Lower leg skin (tissue), 3 donors: ENCODE results near the gene CHIC1.

ENCODE experiments used
- CTCF ChIP-seq, 3 donors: fragments of 450-650 bp; IDR thresholded peaks; one replicate each; pipeline ENCODE4 v1.5.1; 2016; ENCODE audit warnings: antibody characterized with exemption in 3 of 3, mild to moderate bottlenecking in 3 of 3, moderate library complexity in 2 of 3
- POLR2A ChIP-seq, 2 donors: fragments of 450-650 bp; IDR thresholded peaks; one replicate each; pipeline ENCODE4 v1.6.1; 2016 to 2017; ENCODE audit warnings: antibody characterized with exemption in 2 of 2, mild to moderate bottlenecking in 1 of 2, moderate library complexity in 1 of 2

DNA sequence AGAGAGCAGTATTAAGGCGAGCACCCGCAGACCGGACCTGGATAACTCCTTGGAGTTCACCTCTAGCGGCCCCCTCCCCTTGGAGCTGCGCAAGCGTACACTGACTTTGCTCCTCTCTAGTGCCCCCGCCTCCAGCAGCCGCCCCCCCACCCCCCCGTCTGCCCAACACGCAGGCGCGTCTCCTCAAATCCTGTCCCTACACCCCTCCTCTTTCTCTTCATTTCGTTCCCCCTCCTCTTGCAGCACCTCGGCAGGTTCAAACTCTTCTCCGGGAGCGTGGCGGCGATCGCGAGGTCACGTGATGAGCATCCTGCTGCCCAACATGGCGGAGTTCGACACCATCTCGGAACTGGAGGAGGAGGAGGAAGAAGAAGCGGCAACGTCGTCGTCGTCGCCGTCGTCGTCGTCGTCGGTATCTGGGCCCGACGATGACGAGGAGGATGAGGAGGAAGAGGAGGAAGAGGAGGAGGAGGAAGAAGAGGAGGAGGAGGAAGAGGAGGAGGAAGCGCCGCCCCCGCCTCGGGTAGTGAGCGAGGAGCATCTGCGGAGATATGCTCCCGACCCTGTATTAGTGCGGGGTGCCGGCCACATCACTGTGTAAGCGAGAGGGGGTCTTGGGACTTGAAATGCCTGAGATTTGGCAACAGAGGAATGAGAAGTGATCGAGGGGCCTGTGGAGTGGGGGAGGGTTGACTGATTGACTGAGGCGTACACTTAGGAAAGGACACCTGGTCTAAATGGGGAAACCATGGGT, at the start of gene CHIC1:
- no peak for TF ChIP-seq CTCF (IDR thresholded peaks at IDR 0.05)
- no peak for TF ChIP-seq POLR2A (IDR thresholded peaks at IDR 0.05)
